DND-41 (cell line): Measurements from ENCODE around the gene ENPP4.

Experiments
- CTCF ChIP-seq: IDR thresholded peaks from 2 replicates; pipeline ENCODE4 v1.5.1; 2012; ENCODE audit warnings: borderline replicate concordance, low read length, moderate library complexity, mild to moderate bottlenecking; ENCODE audit not compliant: poor library complexity, severe bottlenecking; ENCODE audit errors: extremely low read depth
- EZH2 ChIP-seq: IDR thresholded peaks from 3 replicates; pipeline ENCODE4 v1.6.1; 2012; ENCODE audit warnings: borderline replicate concordance, low read depth, mild to moderate bottlenecking, moderate library complexity, low read length, inconsistent platforms; ENCODE audit not compliant: severe bottlenecking

GRCh38 chr6:46134216-46134615 lies 4.4 kb downstream of the ENPP4 start:
- no peak for TF ChIP-seq EZH2
- no peak for TF ChIP-seq CTCF
